CD4-positive, alpha-beta T cell treated with Interleukin-6 at 100 ng/mL for 8 hours (primary cell): Measurements from ENCODE around the gene BAIAP2L1.
"Not testable (repeated sequence)": the region's sequence is repeated elsewhere in the genome, so short reads cannot be mapped to it uniquely, and the experiment has no call there.

Experiments used
- DNase-seq: peaks from one replicate; pipeline ENCODE4 v3.0.0-alpha.2; 2020; ENCODE audit warnings: mixed read lengths, low spot score

Gene BAIAP2L1

GRCh38 chr7:98400542-98401340 is at the start of gene BAIAP2L1:
Gene BAIAP2L1, minus strand, starts transcription at chr7:98401090. Its CDS starts 238 bp downstream, at chr7:98400852.
- peak; percentile 84 for DNase-seq

- DNase-seq: no peak
Measured at GRCh38 chr7:98448766-98449165, 47.9 kb upstream of the BAIAP2L1 start.

- not testable (repeated sequence) for DNase-seq
Measured at GRCh38 chr7:98440992-98441391, 40.1 kb upstream of the BAIAP2L1 start.

- no peak for DNase-seq
Measured at GRCh38 chr7:98439484-98439883, 38.6 kb upstream of the BAIAP2L1 start.

GRCh38 chr7:98434087-98434486 is 33.2 kb upstream of the BAIAP2L1 start:
- no peak for DNase-seq

- no peak for DNase-seq
Measured at GRCh38 chr7:98429799-98430198, 28.9 kb upstream of the BAIAP2L1 start.

- DNase-seq: no peak
Measured at GRCh38 chr7:98423043-98423442, 22.2 kb upstream of the BAIAP2L1 start.

- peak; percentile 52 for DNase-seq
Measured at GRCh38 chr7:98420966-98421612, 20.2 kb upstream of the BAIAP2L1 start.

GRCh38 chr7:98419988-98420387 is 19.1 kb upstream of the BAIAP2L1 start:
- not testable (repeated sequence) for DNase-seq

GRCh38 chr7:98419316-98419691 is 18.4 kb upstream of the BAIAP2L1 start:
- DNase-seq: not testable (repeated sequence)

GRCh38 chr7:98418636-98419315 is 17.9 kb upstream of the BAIAP2L1 start:
- DNase-seq: no peak

GRCh38 chr7:98418271-98418635 is 17.4 kb upstream of the BAIAP2L1 start:
- no peak for DNase-seq

- DNase-seq: not testable (repeated sequence)
Measured at GRCh38 chr7:98417604-98418270, 16.8 kb upstream of the BAIAP2L1 start.

- DNase-seq: no peak
Measured at GRCh38 chr7:98414205-98414900, 13.5 kb upstream of the BAIAP2L1 start.

- DNase-seq: not testable (repeated sequence)
Measured at GRCh38 chr7:98413655-98414054, 12.8 kb upstream of the BAIAP2L1 start.

- DNase-seq: no peak
Measured at GRCh38 chr7:98409843-98410242, 9.0 kb upstream of the BAIAP2L1 start.

- DNase-seq: not testable (repeated sequence)
Measured at GRCh38 chr7:98408146-98408545, 7.3 kb upstream of the BAIAP2L1 start.

GRCh38 chr7:98406827-98407226 is 5.9 kb upstream of the BAIAP2L1 start:
- no peak for DNase-seq

- DNase-seq: no peak
Measured at GRCh38 chr7:98404840-98405239, 4.0 kb upstream of the BAIAP2L1 start.

GRCh38 chr7:98399890-98400541 is 874 bp downstream of the BAIAP2L1 start:
- DNase-seq: no peak

- DNase-seq: no peak
Measured at GRCh38 chr7:98399462-98399861, 1.4 kb downstream of the BAIAP2L1 start.
